NCI-H146 (cell line): ENCODE data around the gene ECM2.
"Not testable (repeated sequence)": the region's sequence is repeated elsewhere in the genome, so short reads cannot be mapped to it uniquely, and the experiment has no call there.

ENCODE experiments used
- DNase-seq: peaks from one replicate; lab custom pipeline; 2025; lab: John Stamatoyannopoulos, UW

ECM2 gene

GRCh38 chr9:92535940-92536850, at the start of gene ECM2:
Gene ECM2, minus strand, starts transcription at chr9:92535990. Its CDS starts 13,124 bp downstream, at chr9:92522866.
- no peak for DNase-seq

GRCh38 chr9:92576175-92576574, 40.4 kb upstream of the ECM2 start:
- DNase-seq = no peak

GRCh38 chr9:92573612-92574011, 37.8 kb upstream of the ECM2 start:
- DNase-seq = not testable (repeated sequence)

- DNase-seq = not testable (repeated sequence)
Observed at GRCh38 chr9:92571871-92572270, 36.1 kb upstream of the ECM2 start.

GRCh38 chr9:92564982-92565381, 29.2 kb upstream of the ECM2 start:
- no peak for DNase-seq

- no peak for DNase-seq
Observed at GRCh38 chr9:92564504-92564903, 28.7 kb upstream of the ECM2 start.

- no peak for DNase-seq
Observed at GRCh38 chr9:92563116-92564100, 27.6 kb upstream of the ECM2 start.

GRCh38 chr9:92562461-92562967, 26.7 kb upstream of the ECM2 start:
- no peak for DNase-seq

GRCh38 chr9:92561374-92562330, 25.9 kb upstream of the ECM2 start:
- no peak for DNase-seq

- DNase-seq = no peak
Observed at GRCh38 chr9:92558612-92559374, 23.0 kb upstream of the ECM2 start.

- no peak for DNase-seq
Observed at GRCh38 chr9:92550765-92551164, 15.0 kb upstream of the ECM2 start.

- no peak for DNase-seq
Observed at GRCh38 chr9:92547356-92547755, 11.6 kb upstream of the ECM2 start.

- no peak for DNase-seq
Observed at GRCh38 chr9:92545002-92545510, 9.3 kb upstream of the ECM2 start.

- no peak for DNase-seq
Observed at GRCh38 chr9:92543972-92544371, 8.2 kb upstream of the ECM2 start.

GRCh38 chr9:92538541-92538940, 2.8 kb upstream of the ECM2 start:
- no peak for DNase-seq

GRCh38 chr9:92534674-92535073, 1.1 kb downstream of the ECM2 start:
- no peak for DNase-seq

- no peak for DNase-seq
Observed at GRCh38 chr9:92534204-92534603, 1.6 kb downstream of the ECM2 start.

- no peak for DNase-seq
Observed at GRCh38 chr9:92530893-92531292, 4.9 kb downstream of the ECM2 start.

GRCh38 chr9:92529124-92529523, 6.7 kb downstream of the ECM2 start:
- DNase-seq = no peak

GRCh38 chr9:92528522-92528849, 7.3 kb downstream of the ECM2 start:
- DNase-seq = no peak
